22Rv1 (cell line): ENCODE results near the gene GLB1L2.

Experiments used
- CTCF ChIP-seq: fragments of 450-650 bp; IDR thresholded peaks from 2 replicates; pipeline ENCODE4 v1.5.1; 2017; ENCODE audit warnings: mild to moderate bottlenecking
- ZFX ChIP-seq: fragments of 450-650 bp; IDR thresholded peaks from 2 replicates; pipeline ENCODE4 v1.6.1; 2017; ENCODE audit warnings: antibody characterized with exemption, borderline replicate concordance

DNA sequence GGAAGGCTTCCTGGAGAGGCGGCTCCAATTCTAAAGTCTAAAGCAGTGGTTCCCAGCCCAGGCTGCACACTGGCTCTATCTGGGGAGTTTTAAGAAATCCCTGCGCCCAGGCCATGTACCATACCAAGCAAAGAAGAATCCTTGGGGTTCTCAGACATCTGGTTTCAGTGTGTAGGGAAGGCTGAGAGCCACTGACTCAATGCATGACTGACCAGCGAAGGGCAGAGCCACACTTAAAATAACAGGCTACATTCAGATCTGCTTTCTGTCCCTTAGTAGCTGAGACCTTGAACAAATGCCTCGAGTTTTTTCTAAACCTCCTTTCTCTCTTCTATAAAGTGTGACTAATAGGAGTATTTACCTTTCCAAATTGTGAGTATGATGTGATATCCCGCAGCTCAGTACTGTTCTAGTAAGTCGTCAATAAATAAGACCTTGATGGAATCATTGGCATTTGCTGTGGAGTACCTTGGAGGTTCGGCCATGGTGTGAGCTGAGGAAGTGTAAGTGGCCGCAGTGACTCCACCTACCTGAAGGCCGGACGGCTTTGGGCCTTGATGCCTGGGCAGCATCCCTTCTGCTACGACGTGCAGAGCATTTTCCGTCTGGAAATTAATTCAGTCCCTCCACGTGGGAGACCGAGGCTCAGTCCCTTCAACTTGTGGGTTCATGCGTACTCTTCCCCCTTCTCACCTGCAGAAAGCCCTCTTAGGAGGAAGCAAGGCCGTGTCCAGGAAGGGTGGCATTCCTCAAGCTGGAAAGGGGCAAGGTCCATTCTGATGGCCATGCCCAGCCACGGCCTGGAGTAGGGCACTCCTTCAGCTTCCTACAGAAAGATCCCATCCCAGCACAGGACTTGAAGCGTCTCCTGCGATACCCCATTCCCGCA is 25.1 kb downstream of the GLB1L2 start:
- no peak for TF ChIP-seq CTCF
- no peak for TF ChIP-seq ZFX
